Activated CD4-positive, alpha-beta T cell treated with anti-CD3 and anti-CD28 coated beads for 4 hours (primary cell): ENCODE data around the gene FGD4.

Experiments
- DNase-seq, 2 donors: peaks; one replicate each; pipeline ENCODE4 v3.0.0-alpha.2; 2020

FGD4 gene

DNA sequence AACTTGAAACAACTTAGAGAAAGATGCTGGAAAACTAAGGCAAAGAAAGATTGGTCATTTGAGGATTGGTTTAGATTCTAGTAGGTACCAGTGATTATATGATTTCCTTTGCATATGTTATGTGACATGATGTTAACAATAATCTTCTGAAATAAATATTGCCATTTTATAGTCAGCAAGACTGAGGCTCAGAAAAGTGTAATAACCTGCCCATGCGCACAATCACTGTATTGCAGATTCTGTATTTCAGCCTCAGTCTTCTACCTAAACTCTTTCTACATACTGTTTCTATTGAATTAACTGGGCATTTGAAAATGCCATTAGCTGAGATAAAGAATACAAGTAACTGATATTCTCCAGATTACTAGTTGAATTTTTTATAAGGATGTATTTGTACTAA, 61.3 kb downstream of the FGD4 start:
- DNase-seq: no peak

DNA sequence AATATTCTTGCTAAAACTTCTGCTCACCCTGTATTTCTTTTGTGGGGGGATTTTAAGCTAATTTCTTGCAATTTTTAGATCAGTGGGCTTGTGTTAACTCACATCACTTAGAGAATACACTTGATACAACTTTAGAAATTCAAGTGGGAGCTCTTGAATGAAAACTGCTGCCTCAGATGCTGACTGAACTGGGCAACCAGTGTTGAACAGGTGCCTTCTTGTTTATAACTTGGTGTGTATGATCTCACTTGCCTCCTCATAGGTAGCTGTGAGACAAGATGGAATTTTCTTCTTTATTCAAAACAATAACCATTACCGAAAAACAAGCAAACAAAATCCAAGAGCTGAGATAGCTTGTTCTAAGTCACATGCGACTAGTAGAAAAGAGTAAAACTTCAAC, 63.5 kb downstream of the FGD4 start:
- DNase-seq: no peak

- DNase-seq: no peak
These were observed 66.8 kb downstream of the FGD4 start for GRCh38 chr12:32466187-32466586.

GRCh38 chr12:32466986-32467711, 67.8 kb downstream of the FGD4 start:
- DNase-seq: no peak

GRCh38 chr12:32467959-32468863, 68.9 kb downstream of the FGD4 start:
- no peak for DNase-seq

DNA sequence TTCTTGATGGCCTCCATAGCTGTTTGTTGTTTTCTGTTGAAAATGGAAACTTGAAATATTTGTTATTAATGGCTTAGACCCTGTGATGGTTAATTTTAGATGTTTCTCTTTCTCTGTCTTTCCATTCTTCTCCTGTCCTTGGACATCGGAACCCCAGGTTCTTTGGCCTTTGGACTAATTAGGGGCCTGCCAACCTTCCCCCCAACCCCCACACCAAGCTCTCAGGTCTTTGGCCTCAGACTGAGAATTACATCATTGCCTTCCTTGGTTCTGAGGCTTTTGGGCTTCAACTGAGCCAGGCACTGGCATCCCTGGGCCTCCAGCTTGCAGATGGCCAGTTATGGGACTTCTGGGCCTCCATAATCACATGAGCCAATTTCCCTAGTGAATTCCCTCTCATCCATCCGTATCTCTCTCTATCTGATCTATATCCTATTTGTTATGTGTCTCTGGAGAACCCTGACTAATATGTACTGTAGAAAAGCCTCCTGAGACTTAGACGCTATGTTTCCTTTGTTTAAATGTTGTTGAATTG, 71.6 kb downstream of the FGD4 start:
- DNase-seq: no peak

- no peak for DNase-seq
These were observed 72.2 kb downstream of the FGD4 start for GRCh38 chr12:32471591-32472001.

- DNase-seq: no peak
These were observed 76.4 kb downstream of the FGD4 start for GRCh38 chr12:32475724-32476123.

- no peak for DNase-seq
These were observed 77.1 kb downstream of the FGD4 start for GRCh38 chr12:32476446-32476845.

DNA sequence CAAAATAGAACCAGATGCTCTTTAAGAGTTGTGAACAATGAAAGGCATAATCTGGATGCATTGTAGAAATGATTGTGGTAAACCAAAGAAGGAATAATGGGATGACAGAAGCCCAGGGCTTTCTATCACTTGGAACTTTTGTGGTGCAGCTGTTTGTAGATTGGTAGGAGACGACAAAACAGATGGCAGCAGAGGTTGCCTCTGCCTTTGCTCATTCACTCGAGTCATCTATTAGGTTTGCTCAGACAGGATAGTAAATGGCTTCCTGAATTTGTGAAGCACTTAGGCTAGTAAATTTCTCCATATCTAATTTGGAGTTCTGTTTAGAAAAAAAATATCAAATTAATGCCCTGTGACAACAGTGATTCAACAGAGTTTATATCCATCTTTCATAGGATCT, 78.4 kb downstream of the FGD4 start:
- no peak for DNase-seq

GRCh38 chr12:32478166-32478565, 78.8 kb downstream of the FGD4 start:
- no peak for DNase-seq

DNA sequence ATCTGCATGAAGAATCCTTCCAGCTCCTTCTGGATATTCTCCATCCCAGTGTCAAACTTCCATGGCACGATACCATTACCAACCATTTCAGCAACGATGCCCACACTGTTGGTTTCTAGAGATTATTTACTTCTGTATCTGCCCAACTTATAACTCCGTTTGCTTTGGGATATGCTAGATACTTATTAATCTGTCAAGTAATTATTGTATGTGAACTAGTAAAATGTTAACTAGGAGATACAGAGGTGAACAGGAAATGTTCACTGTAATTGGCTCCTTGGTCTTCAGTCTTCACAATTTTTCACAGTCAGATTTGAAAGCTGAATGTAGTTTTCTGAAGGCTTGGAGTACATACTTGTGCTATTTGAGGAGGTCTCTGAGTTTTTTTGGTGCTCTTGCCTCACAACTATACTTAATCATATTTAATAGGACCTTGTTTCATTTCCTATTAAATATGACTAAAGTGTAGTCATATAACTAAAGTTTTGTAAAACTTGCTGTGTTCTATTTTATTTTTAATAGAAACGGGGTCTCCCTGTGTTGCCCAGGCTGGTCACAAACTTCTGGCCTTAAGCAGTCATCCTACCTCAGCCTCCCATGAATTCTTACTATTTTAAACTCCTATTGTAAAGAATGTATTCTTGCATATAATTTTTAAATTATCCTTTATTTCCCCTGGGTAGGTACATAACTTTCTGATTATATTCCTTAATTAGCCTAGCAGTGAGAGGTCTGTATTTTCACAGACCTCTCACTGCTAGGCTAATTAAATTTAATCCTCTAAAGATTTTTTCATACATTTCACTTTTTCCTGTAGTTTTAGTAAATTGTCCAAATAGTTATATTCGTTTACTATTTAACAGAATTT, 79.7 kb downstream of the FGD4 start:
- DNase-seq: no peak

DNA sequence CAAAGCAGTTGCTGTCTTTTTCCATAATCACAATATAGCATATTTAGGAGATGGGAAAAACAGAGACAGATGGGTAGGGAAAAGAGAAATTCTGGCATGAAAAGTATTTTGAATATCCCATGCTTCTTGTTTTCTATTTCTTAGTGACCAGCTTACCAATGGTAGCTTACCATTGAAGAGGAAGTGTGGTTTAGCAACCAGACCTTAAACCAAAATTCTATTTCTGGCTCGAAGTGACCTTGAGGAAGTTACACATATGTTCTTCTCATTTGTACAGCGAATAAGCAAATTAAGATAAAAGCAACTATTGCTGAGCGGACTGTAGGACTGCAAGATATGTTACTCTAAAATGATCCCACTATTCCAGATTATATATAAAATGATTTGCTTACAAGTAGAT, 82.9 kb downstream of the FGD4 start:
- no peak for DNase-seq

GRCh38 chr12:32483499-32483898, 84.1 kb downstream of the FGD4 start:
- no peak for DNase-seq

DNA sequence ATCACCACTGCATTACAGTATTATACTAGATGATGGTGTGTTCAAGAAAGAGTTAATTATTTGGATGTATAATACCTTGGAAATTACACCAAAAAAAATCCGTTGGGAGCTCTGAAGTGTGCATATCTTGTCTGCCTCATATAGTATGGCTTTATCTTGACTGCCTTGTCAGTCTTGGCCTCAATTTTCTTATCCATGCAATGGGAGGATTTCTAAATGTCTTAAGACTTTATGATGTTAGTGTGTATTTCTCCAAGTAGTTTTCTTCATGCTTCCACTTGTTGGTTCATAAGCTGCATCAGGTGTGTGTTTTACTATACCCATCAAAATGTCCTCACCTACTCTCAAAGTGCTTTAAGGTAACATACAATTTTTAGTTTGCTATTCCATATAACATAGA, 84.6 kb downstream of the FGD4 start:
- no peak for DNase-seq

DNA sequence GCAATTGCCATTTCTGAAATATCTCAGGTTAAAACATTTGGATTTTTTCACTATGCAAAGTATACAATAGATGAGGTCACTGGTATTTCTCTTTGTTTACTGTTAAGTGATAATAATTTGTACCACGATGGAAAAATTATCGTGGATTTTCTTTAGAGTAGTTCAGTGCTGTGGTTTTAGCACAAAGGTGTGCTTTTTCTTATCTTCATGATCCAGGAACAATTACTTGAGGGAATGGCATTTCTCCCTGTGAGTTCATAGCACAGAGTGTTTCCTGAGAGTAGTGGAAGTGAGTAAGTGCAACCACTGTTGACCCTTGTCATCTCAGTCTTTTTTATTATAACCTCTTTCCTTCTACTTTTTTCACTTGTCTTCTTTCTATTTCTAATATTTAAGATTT, 86.8 kb downstream of the FGD4 start:
- no peak for DNase-seq

GRCh38 chr12:32488132-32488531, 88.8 kb downstream of the FGD4 start:
- no peak for DNase-seq

DNA sequence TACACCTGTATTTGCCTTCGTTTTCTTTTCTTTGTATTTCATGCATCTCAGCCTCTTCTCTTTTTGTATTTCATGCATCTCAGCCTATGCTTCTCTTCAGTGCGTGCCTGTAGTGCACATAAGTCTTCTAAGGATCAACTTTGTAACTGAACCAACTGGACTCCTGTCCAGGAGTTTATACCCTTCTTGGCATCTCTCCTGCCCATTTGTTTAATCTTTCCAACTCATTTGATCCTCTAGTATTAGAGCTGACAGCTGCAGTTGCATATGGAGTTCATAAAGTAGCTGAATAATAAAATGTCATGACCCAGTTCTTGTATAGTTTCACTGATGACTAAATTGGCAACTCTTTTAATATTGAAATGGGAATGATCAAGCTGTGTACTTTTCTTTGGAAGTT, 89.7 kb downstream of the FGD4 start:
- no peak for DNase-seq

DNA sequence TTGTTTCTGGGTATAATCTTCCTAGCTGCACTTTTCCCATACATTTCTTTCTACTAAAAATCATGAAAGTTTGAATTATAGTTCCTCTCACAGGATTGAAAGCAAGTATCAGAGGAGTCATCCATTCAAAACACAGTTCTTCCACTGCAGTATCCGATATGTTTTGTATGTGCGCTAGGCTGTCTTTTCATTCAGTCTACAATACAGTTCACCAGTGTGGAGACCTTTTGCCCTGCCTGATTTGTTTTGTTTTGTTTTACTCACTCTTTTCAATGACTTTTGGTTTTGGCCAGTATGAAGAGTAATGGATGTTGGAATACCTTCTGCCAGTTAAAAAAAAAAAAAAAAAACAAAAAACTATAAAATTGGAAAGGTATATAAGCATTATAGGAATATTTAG, 91.4 kb downstream of the FGD4 start:
- no peak for DNase-seq

DNA sequence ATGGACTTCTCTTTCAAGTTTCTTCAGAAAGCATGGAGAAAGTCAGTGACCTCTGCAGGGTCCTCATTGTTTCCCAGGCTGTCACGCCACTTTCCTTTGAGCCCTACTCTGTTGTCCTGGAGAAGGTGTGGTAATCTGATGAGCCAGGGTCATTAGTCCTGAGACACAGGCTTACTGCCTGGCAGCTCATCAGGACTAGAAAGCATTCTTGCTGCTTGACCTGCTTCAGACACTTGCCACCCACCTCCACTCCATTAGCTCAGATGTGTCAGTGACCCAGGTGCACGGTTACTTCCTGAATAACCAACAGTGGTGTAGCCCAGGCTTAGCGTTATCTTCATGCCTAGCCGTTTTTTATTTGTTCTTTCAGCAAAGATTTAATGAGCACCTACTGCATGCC, 93.9 kb downstream of the FGD4 start:
- DNase-seq: no peak

DNA sequence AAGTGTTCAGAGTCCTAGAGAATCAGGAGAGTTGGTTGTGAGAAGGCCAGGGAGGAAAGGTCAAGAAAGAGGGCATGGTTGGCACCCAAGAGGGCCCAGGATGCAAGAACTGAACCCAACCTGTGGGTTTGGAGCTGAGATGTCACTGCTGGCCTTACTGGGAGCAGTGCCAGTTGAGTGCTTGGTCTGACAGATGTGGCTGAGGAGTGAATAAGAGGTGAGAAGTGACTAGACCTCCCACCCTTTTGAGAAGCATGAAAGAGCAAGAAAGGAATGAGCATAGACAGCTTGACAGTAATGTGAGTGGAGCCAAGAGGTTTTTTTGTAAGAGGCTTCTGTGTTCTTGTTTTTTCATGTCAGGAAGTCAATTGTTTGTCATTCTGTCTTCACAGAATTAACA, 95.3 kb downstream of the FGD4 start:
- no peak for DNase-seq

DNA sequence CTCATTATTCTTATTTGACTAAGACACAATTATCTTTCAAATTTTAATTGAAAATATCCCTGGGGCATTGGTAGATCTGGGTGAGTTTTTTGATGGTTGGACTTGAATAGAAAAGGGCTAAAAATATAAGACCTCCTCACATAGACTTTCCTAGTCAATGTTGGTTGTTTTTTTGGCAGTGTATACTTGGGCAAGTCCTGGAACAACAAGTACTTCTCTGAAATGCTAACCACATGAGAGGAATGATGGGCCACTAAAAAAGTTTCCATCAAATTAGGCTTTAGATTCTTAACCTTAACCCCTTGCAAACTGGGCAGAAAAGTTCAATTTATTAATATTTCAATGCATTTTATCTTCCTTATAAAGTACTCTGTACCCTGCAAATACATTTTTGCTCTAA, 97.6 kb downstream of the FGD4 start:
- DNase-seq: no peak

GRCh38 chr12:32497864-32498263, 98.5 kb downstream of the FGD4 start:
- no peak for DNase-seq
